AG04449 (cell line): ENCODE measurements around the gene NUDT21.

Experiments used
- CTCF ChIA-PET: fragments of 350-600 bp; formaldehyde crosslinking; extraction: SDS; loops from one replicate; lab custom pipeline; 2021; ENCODE audit warnings: antibody characterized with exemption; lab: Yijun Ruan, JAX
- POLR2A ChIA-PET: fragments of 400-600, 350-600 bp; formaldehyde crosslinking; extraction: SDS; loops from one replicate; lab custom pipeline; 2020; ENCODE audit warnings: antibody characterized with exemption, inconsistent platforms; lab: Yijun Ruan, JAX
- DNase-seq: peaks from one replicate; pipeline ENCODE4 v3.0.0-alpha.2; 2010; ENCODE audit warnings: low read depth, low spot score
- H3K4me3 ChIP-seq: 2 replicates; pipeline ENCODE4 v1.5.1; 2011; ENCODE audit warnings: low read depth, mild to moderate bottlenecking, control low read depth, low read length
- TF ChIP-seq, protein P1 (sequence below): IDR thresholded peaks from one replicate; pipeline ENCODE4 v1.5.1; 2011; ENCODE audit warnings: mild to moderate bottlenecking, moderate library complexity, low read length, control low read depth, inconsistent platforms; ENCODE audit not compliant: insufficient read depth; ENCODE audit errors: missing control alignments

NUDT21 gene

DNA sequence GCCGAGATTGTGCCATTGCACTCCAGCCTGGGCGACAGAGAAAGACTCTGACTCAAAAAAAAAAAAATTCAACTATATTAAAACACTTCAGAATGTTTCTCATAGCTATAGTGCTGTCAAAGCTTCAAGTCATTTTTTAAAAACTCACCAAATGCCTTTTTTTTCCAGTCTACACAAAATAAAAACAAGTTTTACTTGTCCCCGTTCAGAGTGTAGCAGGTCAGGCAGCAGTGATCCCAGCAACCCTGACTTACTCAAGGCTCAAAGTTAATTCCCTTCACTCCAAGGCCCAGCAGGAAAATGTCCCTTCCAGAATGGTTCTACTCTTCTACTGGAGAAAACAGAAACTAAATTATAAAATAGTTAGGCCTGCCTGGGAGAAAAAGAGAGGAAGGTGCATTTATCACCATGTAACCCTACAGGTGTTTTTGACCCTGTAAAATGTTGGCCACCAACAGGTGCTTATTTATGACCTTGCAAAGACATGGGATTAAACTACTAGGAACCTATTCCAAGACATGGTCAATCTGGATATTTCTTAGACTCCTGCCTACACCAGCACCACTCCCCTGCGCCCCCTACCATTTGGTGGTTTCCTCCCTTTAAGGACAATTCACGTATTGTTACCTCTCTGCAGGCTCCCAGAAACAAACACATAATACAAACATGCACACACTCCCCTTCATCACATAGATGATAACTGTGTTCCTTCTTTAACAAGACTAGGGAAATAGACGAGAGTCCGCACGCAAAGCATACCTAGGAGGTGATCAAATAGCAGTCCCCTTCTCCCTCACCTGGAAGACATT is 31.2 kb downstream of the NUDT21 start:
- CTCF ChIA-PET, result interaction anchor here (1.3 kb wide), 1 partner anchor 18 kb away, joined by 3 read pairs; no protein-coding TSS in a partner anchor
- DNase-seq, result no peak
- TF ChIP-seq, protein P1, sequence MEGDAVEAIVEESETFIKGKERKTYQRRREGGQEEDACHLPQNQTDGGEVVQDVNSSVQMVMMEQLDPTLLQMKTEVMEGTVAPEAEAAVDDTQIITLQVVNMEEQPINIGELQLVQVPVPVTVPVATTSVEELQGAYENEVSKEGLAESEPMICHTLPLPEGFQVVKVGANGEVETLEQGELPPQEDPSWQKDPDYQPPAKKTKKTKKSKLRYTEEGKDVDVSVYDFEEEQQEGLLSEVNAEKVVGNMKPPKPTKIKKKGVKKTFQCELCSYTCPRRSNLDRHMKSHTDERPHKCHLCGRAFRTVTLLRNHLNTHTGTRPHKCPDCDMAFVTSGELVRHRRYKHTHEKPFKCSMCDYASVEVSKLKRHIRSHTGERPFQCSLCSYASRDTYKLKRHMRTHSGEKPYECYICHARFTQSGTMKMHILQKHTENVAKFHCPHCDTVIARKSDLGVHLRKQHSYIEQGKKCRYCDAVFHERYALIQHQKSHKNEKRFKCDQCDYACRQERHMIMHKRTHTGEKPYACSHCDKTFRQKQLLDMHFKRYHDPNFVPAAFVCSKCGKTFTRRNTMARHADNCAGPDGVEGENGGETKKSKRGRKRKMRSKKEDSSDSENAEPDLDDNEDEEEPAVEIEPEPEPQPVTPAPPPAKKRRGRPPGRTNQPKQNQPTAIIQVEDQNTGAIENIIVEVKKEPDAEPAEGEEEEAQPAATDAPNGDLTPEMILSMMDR, result no peak
- no peak overlapping the region for H3K4me3 ChIP-seq
- POLR2A ChIA-PET, result no interaction called here

DNA sequence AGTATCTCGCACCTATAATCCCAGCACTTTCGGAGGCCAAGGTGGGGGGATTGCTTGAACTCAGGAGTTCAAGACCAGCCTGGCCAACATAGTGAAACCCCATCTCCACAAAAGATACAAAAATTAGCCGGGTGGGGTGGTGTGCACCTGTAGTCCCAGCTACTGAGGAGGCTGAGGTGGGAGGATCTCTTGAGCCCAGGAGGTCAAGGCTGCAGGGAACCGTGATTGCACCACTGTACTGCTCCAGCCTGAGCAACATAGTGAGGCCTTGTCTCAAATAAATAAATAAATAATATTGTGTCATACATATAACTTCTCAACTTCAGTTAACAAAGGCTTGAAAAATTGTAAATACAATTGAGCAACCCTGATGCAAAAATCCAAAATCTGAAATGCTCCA is 34.0 kb downstream of the NUDT21 start:
- no peak for DNase-seq
- no peak overlapping the region for H3K4me3 ChIP-seq
- TF ChIP-seq, protein P1, result no peak
- ChIA-PET POLR2A (no interaction called here), CTCF (no interaction called here)

DNA sequence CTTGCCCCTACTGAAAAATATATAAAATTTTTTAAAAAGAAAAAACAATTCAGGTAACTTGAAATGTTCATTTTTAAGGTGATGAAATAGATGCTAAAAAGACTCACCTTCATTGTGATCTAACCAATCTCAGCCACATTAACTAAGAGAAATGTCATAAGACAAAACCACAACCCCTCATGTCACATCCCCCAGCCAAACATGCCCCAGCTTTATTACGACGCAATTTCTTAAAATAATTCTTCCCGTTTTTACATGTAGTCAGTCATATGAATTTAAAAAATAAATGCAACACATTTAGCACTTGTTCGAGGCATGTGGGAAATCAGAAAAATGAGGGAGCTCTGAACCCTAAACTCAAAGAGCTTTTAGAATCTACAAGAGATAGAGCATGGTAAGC is 35.3 kb downstream of the NUDT21 start:
- H3K4me3 ChIP-seq, result no peak overlapping the region
- POLR2A ChIA-PET, result no interaction called here
- TF ChIP-seq, protein P1, result no peak
- CTCF ChIA-PET, result interaction anchor here (1.0 to 1.1 kb wide), 2 partner anchors 8 to 11 kb away, joined by 3 read pairs; no protein-coding TSS in a partner anchor
- no peak for DNase-seq

DNA sequence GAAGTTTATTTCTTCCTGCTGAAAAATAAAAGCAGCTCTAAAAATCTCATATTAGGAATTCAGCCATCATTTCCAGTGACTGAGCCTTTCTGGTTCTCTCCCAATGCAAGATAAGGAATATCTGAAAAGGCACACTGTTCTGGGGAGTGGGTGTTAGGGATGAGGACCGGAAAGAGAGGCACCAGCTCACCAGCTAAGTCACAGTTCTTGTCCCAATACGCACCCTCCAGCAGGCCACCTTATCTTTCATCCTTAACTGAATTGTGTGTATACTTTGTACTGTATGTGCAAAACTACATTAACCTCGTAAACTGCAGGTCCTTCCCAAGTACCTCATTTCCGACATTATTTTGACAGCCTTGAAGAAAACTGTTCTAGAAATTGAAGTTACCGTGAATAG is 36.8 kb downstream of the NUDT21 start:
- DNase-seq, result no peak
- CTCF ChIA-PET, result interaction anchor here (0.7 kb wide), 1 partner anchor 13 kb away, joined by 3 read pairs; no protein-coding TSS in a partner anchor
- H3K4me3 ChIP-seq, result no peak overlapping the region
- POLR2A ChIA-PET, result no interaction called here
- TF ChIP-seq, protein P1, result no peak

DNA sequence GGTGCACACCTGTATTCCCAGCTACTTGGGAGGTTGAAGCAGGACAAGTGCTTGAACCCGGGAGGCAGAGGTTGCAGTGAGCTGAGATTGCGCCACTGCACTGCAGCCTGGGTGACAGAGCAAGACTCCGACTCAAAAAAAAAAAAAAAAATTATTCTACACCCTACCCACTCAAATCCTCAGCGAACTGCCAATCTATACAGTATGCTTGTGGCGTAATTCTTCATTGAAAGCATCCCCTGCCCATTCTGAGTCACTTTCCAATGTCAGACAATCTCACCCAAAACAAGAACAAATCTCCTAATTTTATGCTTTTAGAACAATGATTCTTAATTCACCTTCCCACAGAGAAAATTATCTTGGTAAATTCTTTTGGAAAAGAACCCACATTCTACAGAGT is 37.8 kb downstream of the NUDT21 start:
- ChIA-PET POLR2A (no interaction called here), CTCF (no interaction called here)
- DNase-seq, result no peak
- TF ChIP-seq, protein P1, result no peak
- no peak overlapping the region for H3K4me3 ChIP-seq

DNA sequence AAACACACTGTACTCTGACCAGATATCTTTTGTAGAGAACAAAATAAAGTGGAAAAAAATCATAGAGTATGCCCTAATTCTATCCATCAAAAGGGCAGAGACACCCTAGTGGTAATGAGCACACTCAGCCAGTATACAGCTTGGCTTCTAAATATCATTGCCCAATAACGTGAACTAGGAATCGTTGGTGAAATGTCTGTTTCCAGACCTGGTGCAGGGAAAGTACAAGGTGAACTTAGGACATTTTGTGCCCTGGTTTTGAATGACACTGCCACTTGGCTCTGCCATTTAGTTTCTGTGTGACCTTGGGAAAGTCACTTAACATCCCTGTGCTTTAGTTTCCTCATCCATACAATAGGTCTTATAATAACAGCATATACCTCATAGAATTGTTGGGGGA is 39.5 kb downstream of the NUDT21 start:
- TF ChIP-seq, protein P1, result no peak
- CTCF ChIA-PET, result no interaction called here
- no peak for DNase-seq
- H3K4me3 ChIP-seq, result no peak overlapping the region
- POLR2A ChIA-PET, result no interaction called here
